GM12892 (cell line): Measurements from ENCODE around the gene AP1AR.

ENCODE experiments used
- POLR2A ChIP-seq: IDR thresholded peaks from 2 replicates; pipeline ENCODE4 v1.6.1; 2011; ENCODE audit warnings: low read depth, low read length, control low read depth
- POLR2AphosphoS5 ChIP-seq: IDR thresholded peaks from 2 replicates; pipeline ENCODE4 v1.6.1; 2011; ENCODE audit warnings: low read depth, low read length, control low read depth
- TAF1 ChIP-seq: IDR thresholded peaks from 2 replicates; pipeline ENCODE4 v1.6.1; 2011; ENCODE audit warnings: low read depth, mild to moderate bottlenecking, control low read depth, low read length, borderline replicate concordance

DNA sequence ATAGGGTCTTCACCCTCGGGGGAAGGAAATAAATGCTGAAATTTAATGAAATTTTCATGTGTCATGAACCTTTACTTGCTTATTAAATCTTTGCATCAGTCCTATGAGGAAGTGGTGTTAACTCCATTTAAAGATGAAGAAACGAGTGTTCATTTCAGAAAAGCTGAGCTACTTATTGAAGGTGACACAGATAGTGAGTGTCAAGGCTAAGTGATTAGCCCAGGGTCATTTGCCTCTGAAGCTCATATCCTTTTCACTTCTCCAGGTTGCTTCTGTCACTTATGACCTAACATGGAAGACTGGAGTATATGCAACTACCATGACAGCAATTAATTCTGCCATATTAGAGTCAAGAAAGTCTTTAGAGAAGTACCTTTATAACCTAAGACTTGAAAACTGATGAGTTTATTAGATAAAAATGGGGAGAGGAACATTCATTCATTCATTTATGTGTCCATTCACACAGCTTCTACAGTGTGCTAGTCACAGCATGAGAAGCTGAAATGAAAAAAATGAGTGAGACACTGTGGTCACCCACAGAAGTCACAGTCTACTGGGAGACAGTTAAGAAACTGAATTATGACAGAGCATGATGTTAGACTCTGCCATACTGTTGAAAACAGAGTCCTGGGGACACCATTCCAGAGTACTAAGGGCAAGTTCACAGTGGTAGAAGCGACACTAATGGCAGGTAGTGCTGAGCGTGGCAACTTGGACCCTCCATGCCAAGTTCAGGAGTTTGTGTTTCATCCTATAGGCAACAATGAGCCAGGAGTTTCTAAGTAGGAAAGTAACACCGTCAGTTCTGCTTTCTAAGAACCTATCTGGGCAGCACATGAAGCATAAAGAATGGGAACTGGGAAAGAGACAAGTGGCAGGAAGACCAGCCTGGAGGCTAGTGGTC is 86.9 kb downstream of the AP1AR start:
- 0 out of 2 replicates have a peak, but pooled peaks have one; percentile 15 for TF ChIP-seq TAF1
- TF ChIP-seq POLR2A: peak; percentile 71
- peak; percentile 45; the same call in 1 of the 2 replicates for TF ChIP-seq POLR2AphosphoS5
